ENCODE results near the gene SBF1. TPM values are rescaled to one million over a fixed set of nuclear protein-coding genes. Genes with fewer than 3 reads are reported as not detected.
A peak's percentile ranks its signal among the peaks of the same experiment; 100 is the strongest.

SBF1 gene
- total RNA-seq, 1 donor from 2014 or later, result 110 TPM

DNA sequence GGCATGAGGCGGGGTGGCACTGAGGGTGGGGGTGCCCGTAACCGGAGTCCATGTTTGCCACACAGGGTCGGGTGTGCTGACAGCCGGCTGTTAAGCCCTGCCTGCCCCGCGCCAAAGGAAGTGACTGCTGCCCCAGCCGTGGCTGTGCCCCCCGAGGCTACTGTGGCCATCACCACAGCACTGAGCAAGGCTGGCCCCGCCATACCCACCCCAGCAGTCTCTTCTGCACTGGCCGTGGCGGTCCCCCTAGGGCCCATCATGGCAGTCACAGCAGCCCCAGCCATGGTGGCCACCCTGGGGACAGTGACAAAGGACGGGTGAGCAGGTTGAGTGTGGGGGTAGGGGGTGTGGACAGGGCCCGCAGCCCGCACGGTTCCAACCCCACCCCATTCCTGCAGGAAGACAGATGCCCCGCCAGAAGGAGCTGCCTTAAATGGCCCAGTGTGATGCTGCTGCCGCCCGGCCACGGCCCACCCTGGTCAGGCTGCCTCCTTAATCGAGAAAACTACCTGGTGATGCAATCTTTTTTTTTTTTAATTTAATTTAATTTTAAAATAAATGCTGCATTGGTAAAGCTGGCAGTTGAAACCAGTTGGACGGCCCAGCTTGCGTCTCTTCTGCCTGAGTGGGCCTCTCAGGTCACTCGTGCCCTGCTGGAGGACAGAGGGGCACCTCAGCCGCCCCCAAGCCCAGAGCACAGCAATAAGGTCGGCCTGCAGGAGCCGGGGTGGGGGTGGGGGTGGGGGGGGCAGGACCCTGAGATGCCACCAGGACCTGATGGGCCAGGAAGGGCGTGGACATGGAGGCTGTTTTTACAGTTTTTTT lies 30.8 kb downstream of the SBF1 start:
- H3K4me1 Mint-ChIP-seq (ENCODE audit: unreplicated experiment), result peaks cover 21% of the 10 kb centered on the region
- no peak overlapping the region for H3K4me3 Mint-ChIP-seq (ENCODE audit: unreplicated experiment)
- DNase-seq (ENCODE audit: extremely low spot score, unreplicated experiment), result no peak
- H3K9me3 Mint-ChIP-seq (ENCODE audit: unreplicated experiment), result no peaks in the 10 kb centered on the region
- TF ChIP-seq, protein P1, sequence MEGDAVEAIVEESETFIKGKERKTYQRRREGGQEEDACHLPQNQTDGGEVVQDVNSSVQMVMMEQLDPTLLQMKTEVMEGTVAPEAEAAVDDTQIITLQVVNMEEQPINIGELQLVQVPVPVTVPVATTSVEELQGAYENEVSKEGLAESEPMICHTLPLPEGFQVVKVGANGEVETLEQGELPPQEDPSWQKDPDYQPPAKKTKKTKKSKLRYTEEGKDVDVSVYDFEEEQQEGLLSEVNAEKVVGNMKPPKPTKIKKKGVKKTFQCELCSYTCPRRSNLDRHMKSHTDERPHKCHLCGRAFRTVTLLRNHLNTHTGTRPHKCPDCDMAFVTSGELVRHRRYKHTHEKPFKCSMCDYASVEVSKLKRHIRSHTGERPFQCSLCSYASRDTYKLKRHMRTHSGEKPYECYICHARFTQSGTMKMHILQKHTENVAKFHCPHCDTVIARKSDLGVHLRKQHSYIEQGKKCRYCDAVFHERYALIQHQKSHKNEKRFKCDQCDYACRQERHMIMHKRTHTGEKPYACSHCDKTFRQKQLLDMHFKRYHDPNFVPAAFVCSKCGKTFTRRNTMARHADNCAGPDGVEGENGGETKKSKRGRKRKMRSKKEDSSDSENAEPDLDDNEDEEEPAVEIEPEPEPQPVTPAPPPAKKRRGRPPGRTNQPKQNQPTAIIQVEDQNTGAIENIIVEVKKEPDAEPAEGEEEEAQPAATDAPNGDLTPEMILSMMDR (IDR thresholded peaks at IDR 0.05), result no peak
- no peak overlapping the region for H3K27ac Mint-ChIP-seq (ENCODE audit: unreplicated experiment)
- H3K36me3 Mint-ChIP-seq (ENCODE audit: unreplicated experiment), result peaks cover 12% of the 10 kb centered on the region
- no peaks in the 10 kb centered on the region for H3K27me3 Mint-ChIP-seq (ENCODE audit: unreplicated experiment)

DNA sequence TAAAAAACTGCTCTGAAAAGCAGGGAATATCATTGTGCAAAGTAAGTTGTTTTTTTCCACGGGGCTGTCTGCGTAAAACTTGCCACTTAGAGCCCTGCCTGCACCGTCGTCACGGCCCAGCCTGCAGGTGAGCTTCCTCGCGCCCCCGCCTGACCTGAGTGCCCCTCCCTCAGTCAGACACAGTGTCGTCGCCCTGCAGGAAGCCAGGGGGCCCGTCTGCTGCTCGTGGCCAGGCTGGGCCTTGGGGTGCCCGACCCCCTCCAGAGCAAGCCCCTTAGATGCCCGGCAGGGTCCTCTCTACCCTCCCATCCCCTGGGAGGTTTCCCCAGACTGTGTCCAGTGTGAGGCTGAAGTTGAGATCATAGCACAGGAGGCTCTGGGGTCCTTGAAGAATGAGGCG lies 31.6 kb downstream of the SBF1 start:
- no peaks in the 10 kb centered on the region for H3K9me3 Mint-ChIP-seq (ENCODE audit: unreplicated experiment)
- H3K27ac Mint-ChIP-seq (ENCODE audit: unreplicated experiment), result peak overlapping the region; percentile 31
- peaks cover 21% of the 10 kb centered on the region for H3K4me1 Mint-ChIP-seq (ENCODE audit: unreplicated experiment)
- H3K27me3 Mint-ChIP-seq (ENCODE audit: unreplicated experiment), result no peaks in the 10 kb centered on the region
- H3K4me3 Mint-ChIP-seq (ENCODE audit: unreplicated experiment), result no peak overlapping the region
- peaks cover 10% of the 10 kb centered on the region for H3K36me3 Mint-ChIP-seq (ENCODE audit: unreplicated experiment)
- no peak for DNase-seq (ENCODE audit: extremely low spot score, unreplicated experiment)
- TF ChIP-seq, protein P1 (IDR thresholded peaks at IDR 0.05), result no peak

DNA sequence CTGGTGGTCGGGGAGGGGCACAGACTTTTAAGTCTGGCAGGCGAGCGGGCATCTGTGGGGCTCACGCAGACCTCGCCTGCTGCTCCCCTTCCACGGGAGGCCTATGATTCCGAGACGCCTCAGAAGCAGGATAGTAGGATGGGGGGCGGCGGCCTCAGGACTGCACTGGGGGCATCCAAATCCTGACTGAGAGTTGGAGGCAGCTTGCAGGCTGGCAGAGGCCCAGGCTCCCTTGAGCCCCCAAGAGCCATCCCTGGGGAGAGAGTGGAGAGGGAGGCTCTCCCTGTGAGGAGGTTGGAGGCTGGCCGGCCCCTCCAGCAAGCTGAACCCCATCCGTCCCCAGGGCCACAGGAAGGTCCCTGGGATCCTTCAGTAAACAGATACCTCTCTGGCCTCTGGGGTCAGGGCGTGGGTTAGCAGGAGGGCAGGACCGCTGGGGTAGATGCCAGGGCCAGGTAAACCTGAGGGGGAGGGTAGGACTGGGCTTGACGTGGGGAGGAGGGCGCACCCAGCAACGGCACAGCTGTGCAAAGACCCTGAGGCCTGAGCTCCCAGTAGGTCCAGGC lies 33.3 kb downstream of the SBF1 start:
- peaks cover 6% of the 10 kb centered on the region for H3K36me3 Mint-ChIP-seq (ENCODE audit: unreplicated experiment)
- DNase-seq (ENCODE audit: extremely low spot score, unreplicated experiment), result no peak
- no peaks in the 10 kb centered on the region for H3K9me3 Mint-ChIP-seq (ENCODE audit: unreplicated experiment)
- no peak overlapping the region for H3K4me3 Mint-ChIP-seq (ENCODE audit: unreplicated experiment)
- H3K4me1 Mint-ChIP-seq (ENCODE audit: unreplicated experiment), result peaks cover 21% of the 10 kb centered on the region
- H3K27me3 Mint-ChIP-seq (ENCODE audit: unreplicated experiment), result no peaks in the 10 kb centered on the region
- peak overlapping the region; percentile 41 for H3K27ac Mint-ChIP-seq (ENCODE audit: unreplicated experiment)
- TF ChIP-seq, protein P1 (IDR thresholded peaks at IDR 0.05), result no peak

- no peak for DNase-seq (ENCODE audit: extremely low spot score, unreplicated experiment)
- Mint-ChIP-seq H3K27ac (ENCODE audit: unreplicated experiment) (no peak overlapping the region), H3K27me3 (ENCODE audit: unreplicated experiment) (no peaks in the 10 kb centered on the region), H3K4me3 (ENCODE audit: unreplicated experiment) (no peak overlapping the region), H3K4me1 (ENCODE audit: unreplicated experiment) (peaks cover 19% of the 10 kb centered on the region), H3K9me3 (ENCODE audit: unreplicated experiment) (no peaks in the 10 kb centered on the region), H3K36me3 (ENCODE audit: unreplicated experiment) (peaks cover 6% of the 10 kb centered on the region)
- TF ChIP-seq, protein P1 (IDR thresholded peaks at IDR 0.05), result no peak
Measured at GRCh38 chr22:50440544-50441249, 34.1 kb downstream of the SBF1 start.

GRCh38 chr22:50439871-50440331 lies 34.9 kb downstream of the SBF1 start:
- DNase-seq (ENCODE audit: extremely low spot score, unreplicated experiment), result no peak
- H3K36me3 Mint-ChIP-seq (ENCODE audit: unreplicated experiment), result peaks cover 11% of the 10 kb centered on the region
- TF ChIP-seq, protein P1 (IDR thresholded peaks at IDR 0.05), result no peak
- peaks cover 12% of the 10 kb centered on the region for H3K4me1 Mint-ChIP-seq (ENCODE audit: unreplicated experiment)
- no peaks in the 10 kb centered on the region for H3K27me3 Mint-ChIP-seq (ENCODE audit: unreplicated experiment)
- H3K27ac Mint-ChIP-seq (ENCODE audit: unreplicated experiment), result no peak overlapping the region
- H3K9me3 Mint-ChIP-seq (ENCODE audit: unreplicated experiment), result no peaks in the 10 kb centered on the region
- H3K4me3 Mint-ChIP-seq (ENCODE audit: unreplicated experiment), result no peak overlapping the region
